Measurements from ENCODE around the gene ERN1.
A peak's percentile ranks its signal among the peaks of the same experiment; 100 is the strongest.

The ERN1 gene

GRCh38 chr17:64059756-64060155 lies 70.2 kb downstream of the ERN1 start:
- DNase-seq (ENCODE audit: low spot score): no peak

- DNase-seq (ENCODE audit: low spot score): no peak
Observed at GRCh38 chr17:64058621-64059020, 71.3 kb downstream of the ERN1 start.

DNA sequence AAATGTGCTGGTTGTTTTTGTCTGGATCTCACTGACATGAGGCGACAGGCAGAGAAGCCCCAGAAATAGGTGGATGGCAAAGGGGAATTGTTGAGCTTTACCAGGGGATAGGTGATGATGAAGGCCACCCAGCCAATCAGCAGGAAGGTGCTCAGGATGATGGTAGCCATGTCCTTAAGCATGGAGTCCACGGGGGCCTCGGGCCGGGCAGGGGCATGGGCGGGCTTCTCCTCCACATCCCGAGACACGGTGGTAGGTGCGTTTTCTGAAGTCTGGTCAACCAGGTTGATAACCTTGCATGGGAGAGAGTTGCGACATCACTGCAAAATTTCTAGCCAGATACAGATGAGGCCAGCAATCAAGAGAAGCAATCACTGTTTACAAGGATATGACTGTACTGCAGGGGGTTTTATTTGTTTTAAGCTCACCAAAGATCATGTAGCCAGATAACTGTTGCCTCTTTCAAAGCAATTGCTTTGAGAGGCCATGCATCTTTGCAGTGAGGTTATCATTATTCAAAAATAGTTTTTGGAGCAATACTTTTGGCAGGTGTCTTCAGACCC lies 72.2 kb downstream of the ERN1 start:
- DNase-seq (ENCODE audit: low spot score): no peak

- DNase-seq (ENCODE audit: low spot score): peak; percentile 77
Observed at GRCh38 chr17:64056269-64057005, 73.5 kb downstream of the ERN1 start.

GRCh38 chr17:64055183-64056142 lies 74.5 kb downstream of the ERN1 start:
- no peak for DNase-seq (ENCODE audit: low spot score)

DNA sequence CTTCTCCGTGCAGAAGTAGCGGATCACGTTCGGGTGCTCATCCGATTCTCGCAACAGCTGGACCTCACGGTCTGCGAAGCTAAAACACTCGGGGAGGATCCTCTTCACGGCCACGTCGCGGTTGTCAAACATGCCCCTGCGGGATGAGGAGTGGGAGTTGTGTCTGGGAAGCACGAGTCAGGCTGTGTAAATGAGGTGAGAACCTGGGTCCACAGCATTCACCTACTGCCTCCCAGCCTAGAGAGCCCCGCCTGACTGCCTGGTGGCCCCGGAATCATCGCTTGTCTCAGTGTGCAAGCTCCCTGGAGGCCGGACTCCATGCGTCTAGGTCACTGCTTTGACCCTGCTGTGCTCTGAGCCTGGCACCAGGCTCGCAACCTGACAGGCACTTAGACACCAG lies 75.6 kb downstream of the ERN1 start:
- DNase-seq (ENCODE audit: low spot score): no peak

- DNase-seq (ENCODE audit: low spot score): no peak
Observed at GRCh38 chr17:64053101-64053500, 76.8 kb downstream of the ERN1 start.

GRCh38 chr17:64051153-64051552 lies 78.8 kb downstream of the ERN1 start:
- DNase-seq (ENCODE audit: low spot score): no peak

DNA sequence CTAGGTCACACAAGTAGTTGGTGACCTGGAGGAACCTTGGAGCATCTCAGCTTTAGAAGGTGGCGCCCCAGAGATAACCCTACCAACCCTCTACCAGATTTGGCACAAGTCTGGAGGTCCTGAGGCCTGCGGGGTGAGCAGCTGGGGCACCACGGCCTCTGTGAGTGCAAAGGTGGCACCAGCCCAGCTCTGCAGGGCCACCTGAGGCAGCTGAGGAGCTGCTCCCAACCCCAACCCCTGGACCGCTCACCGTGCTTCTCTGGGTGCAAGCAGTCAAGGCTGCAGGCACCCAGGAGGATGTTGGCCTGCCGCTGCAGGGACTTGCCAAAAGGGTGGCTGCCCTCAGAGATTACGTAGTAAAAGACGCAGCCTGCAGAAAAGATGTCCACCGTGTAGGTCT lies 81.1 kb downstream of the ERN1 start:
- no peak for DNase-seq (ENCODE audit: low spot score)

DNA sequence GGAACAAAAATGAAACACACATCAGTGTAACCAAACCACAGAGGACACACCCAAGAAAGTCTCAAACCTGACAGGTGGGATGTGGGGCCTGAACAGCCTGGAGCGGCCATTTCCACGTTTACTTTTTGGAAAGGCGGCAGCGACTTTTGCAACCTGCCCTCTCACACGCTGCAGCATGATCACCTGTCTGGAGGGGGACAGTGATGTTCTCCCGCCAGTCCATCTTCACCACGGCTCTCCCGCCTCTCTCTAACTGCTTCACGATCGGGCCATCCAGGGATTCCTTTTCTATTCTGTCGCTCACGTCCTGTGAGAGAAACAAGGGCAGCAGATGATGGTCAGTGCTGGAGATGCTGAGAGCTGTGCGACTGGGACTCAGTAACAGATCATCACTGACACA lies 84.8 kb downstream of the ERN1 start:
- DNase-seq (ENCODE audit: low spot score): no peak

GRCh38 chr17:64042700-64043485 lies 87.1 kb downstream of the ERN1 start:
- no peak for DNase-seq (ENCODE audit: low spot score)

- no peak for DNase-seq (ENCODE audit: low spot score)
Observed at GRCh38 chr17:64041912-64042311, 88.0 kb downstream of the ERN1 start.

- DNase-seq (ENCODE audit: low spot score): no peak
Observed at GRCh38 chr17:64040206-64040605, 89.7 kb downstream of the ERN1 start.

- DNase-seq (ENCODE audit: low spot score): no peak
Observed at GRCh38 chr17:64039106-64039400, 90.9 kb downstream of the ERN1 start.

DNA sequence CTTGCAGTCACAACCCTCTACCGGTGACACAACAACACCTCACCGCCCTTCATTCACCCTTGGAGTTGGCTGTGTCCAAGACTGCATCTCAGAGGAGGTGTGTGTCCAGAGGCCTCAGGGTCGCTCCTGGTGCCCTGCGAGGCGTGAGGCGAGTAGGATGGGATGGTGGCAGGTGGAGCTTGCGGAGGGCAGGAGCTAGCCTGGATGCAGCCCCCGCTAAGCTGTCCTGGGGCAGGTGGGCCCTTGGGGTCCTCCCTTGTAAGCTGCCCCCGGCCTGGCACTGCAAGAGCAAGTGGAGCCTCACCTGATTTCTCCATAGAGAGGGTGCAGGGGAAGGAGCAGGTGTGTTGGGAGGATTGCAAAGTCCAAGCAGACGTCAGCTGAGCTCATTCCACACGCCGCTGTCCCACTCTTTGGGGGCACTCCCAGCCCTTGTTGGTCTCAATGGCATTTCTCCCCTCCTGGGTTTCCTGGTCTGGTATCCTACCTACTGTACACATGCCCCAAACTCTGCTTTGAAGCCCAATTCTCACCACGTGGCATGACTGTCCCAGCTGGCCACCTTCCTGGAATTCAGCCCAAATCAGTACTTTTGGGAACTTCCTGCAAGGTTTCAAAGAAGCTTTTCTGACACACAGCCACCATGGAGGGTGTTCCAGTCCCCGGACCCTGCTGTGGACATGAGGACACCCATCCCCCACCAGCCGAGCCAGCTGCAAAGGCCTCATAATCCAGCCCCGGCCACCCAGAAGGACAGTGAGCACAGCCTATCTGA lies 91.4 kb downstream of the ERN1 start:
- DNase-seq (ENCODE audit: low spot score): no peak

- no peak for DNase-seq (ENCODE audit: low spot score)
Observed at GRCh38 chr17:64037802-64038201, 92.1 kb downstream of the ERN1 start.

DNA sequence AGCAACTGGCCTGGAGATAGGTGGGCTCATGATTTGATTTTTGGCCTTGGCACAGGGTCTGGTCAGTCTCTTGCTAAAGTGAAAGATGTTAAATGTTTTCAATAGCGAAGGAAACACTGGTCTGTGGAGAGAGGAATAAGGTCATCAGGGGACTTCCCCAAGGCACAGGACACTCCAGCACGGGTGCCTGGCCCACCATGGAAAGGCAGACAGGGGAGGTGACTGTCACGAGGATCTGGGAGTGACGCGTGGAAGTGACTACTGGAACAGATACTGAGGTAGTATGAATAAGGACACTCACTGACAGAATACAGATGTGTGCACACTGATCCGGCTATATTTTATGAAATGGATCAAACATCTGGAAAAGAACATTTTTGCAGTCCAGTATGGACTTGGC lies 92.8 kb downstream of the ERN1 start:
- no peak for DNase-seq (ENCODE audit: low spot score)

- DNase-seq (ENCODE audit: low spot score): peak; percentile 69
Observed at GRCh38 chr17:64036198-64036922, 93.6 kb downstream of the ERN1 start.

- no peak for DNase-seq (ENCODE audit: low spot score)
Observed at GRCh38 chr17:64032081-64032480, 97.9 kb downstream of the ERN1 start.

GRCh38 chr17:64028874-64029464 lies 101.0 kb downstream of the ERN1 start:
- DNase-seq (ENCODE audit: low spot score): peak; percentile 65
